PC-9 (cell line): ENCODE measurements around the gene SOX15.

Experiments used
- CTCF ChIP-seq: fragments of 200-600 bp; sonication (generic); conservative IDR thresholded peaks from 2 replicates; pipeline ENCODE4 v1.6.1; 2017; ENCODE audit warnings: mixed run types, antibody characterized with exemption, mild to moderate bottlenecking, moderate library complexity
- EZH2 ChIP-seq: fragments of 200-600 bp; sonication (generic); IDR thresholded peaks from 2 replicates; pipeline ENCODE4 v1.8.0; 2017; ENCODE audit warnings: antibody characterized with exemption, low read depth

- TF ChIP-seq EZH2 (no peak), CTCF (no peak)
Observed at GRCh38 chr17:7631398-7632380, 41.8 kb upstream of the SOX15 start.
